Mesenteric fat pad (tissue), 1 donor: ENCODE results near the gene SLC2A11. TPM values are rescaled to one million over a fixed set of nuclear protein-coding genes. Genes with fewer than 3 reads are reported as not detected.
"Not testable (repeated sequence)": the region's sequence is repeated elsewhere in the genome, so short reads cannot be mapped to it uniquely, and the experiment has no call there.

ENCODE experiments used
- DNase-seq: peaks from one replicate; pipeline ENCODE4 v3.0.0-alpha.2; 2020; ENCODE audit warnings: low spot score
- total RNA-seq: library from RNA; stranded (reverse); fragmentation: NEBNext Ultra II Directional; extraction: Animal tissue kit (Norgen Biotek cat#: 25700); gene quantifications from one replicate; pipeline ENCODE4 v1.2.1, GENCODE V29; 2021
- donor health status: DM: yes; HTN: yes; CAD: no.

SLC2A11 gene
- total RNA-seq, 1 donor from 2014 or later: 8.4 TPM

DNA sequence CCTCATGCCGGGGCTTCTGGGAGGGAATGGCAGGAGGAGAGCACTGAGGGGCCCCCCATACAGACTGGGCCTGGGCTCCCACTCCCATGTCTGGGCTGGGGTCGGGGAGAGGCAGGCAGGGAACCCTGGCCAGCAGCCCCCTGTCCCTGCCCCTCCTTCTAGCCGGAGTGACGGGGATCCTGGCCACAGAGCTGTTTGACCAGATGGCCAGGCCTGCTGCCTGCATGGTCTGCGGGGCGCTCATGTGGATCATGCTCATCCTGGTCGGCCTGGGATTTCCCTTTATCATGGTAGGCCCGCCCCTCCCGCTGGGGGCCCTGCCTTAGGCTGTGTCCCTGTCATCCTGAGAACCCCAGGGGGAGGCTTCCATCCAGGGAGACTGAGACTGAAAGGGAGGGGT, 26.5 kb downstream of the SLC2A11 start:
- DNase-seq: no peak

DNA sequence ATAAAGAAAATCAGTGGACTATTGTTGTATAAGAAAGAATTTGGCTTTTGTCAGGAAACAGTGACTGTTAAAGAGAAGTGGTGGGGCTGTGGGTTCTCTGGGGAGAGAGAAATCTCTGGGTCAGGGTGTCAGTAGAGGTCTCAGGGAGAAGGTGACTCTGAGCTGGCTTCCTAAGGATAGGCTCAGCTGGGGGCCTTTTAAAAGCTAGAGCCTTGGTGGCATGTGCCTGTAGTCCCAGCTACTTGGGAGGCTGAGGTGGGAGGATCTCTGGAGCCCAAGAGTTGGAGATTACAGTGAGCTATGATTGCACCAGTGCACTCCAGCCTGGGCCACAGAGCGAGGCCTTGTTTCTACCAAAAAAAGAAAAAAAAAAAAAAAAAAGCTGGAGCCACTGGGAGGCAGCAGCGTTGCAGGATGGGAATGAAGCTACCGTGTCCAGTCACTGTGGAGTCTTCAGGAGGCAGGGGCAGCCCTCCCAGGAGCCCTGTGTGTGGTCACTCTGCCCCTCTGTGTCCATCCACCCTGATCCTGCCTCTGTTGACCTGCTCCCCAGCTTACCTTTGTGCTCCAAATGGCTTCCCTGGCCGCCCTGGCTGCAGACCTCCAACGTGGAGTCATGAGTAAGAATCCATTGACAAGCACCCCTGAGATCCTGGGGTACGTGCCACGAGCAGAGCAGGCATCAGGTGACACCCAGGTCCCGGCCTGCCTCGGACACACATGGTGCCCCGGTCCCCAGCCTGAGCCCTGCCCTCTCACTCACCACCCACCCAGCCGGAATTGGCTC, 31.1 kb downstream of the SLC2A11 start:
- no peak for DNase-seq

- DNase-seq: no peak
Observed at GRCh38 chr22:23889620-23890019, 31.9 kb downstream of the SLC2A11 start.

- no peak for DNase-seq
Observed at GRCh38 chr22:23891726-23892125, 34.1 kb downstream of the SLC2A11 start.

GRCh38 chr22:23892130-23892529, 34.5 kb downstream of the SLC2A11 start:
- no peak for DNase-seq

- DNase-seq: no peak
Observed at GRCh38 chr22:23892706-23893105, 35.0 kb downstream of the SLC2A11 start.

GRCh38 chr22:23893121-23893944, 35.7 kb downstream of the SLC2A11 start:
- DNase-seq: no peak

DNA sequence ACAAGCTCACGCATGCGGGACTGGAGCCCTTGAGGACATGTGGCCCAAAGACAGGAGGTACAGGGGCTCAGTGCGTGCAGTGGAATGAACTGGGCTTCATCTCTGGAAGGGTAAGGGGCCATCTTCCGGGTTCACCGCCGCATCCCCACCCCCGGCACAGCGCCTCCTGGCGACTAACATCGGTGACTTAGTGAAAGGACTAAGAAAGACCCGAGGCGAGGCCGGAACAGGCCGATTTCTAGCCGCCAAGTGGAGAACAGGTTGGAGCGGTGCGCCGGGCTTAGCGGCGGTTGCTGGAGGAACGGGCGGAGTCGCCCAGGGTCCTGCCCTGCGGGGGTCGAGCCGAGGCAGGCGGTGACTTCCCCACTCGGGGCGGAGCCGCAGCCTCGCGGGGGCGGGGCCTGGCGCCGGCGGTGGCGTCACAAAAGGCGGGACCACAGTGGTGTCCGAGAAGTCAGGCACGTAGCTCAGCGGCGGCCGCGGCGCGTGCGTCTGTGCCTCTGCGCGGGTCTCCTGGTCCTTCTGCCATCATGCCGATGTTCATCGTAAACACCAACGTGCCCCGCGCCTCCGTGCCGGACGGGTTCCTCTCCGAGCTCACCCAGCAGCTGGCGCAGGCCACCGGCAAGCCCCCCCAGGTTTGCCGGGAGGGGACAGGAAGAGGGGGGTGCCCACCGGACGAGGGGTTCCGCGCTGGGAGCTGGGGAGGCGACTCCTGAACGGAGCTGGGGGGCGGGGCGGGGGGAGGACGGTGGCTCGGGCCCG, 36.5 kb downstream of the SLC2A11 start, which contains the start of gene MIF:
Gene MIF, plus strand, starts transcription at position 439 of the 765 bp plus-strand sequence. Its CDS starts 92 bp downstream, at position 531.
- DNase-seq: peak; percentile 99

- no peak for DNase-seq
Observed at GRCh38 chr22:23894710-23895598, 37.3 kb downstream of the SLC2A11 start.

DNA sequence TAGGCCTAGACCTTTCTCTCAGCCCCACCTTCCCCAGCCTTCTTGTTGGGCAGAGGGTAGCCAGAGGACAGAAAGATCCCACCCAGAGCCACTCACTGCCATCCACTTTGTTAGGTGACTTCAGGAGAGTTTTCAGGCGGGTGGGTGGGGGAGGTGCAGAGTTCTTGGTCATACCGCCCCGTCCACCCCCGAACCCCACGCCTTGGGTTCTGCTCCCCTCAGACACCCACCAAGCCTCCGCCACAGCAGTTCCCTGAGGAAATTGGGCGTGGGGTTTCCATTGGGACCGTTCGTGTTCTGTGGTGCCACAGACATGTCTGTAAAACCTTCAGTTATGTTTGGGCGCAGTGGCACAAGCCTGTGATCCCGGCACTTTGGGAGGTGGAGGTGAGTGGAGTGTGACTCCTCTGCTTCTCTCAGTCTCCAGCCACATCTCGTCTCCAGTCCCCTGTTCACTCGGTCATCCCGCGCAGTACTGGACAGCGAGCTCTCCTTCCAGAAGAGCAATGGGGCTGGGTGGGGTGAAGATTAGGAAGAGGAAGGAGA, 38.0 kb downstream of the SLC2A11 start:
- DNase-seq: no peak

DNA sequence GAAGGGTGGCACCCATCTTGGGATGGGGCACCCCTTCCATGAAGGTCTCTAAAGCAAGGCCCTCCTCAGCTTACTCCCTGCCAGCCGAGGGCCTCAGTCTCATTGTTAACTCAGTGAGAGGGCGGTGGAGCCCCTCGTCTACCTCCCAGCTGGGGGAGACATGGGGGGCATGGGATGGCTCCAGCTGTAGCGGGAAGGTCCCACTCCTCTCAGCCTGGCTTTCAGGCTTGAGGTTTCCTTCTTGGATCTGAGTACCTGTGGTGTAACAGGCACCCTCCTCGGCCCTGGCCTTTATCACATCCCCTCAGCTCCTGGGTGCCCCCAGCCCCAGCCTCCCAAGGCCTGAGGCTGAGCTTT, 38.5 kb downstream of the SLC2A11 start:
- DNase-seq: no peak

DNA sequence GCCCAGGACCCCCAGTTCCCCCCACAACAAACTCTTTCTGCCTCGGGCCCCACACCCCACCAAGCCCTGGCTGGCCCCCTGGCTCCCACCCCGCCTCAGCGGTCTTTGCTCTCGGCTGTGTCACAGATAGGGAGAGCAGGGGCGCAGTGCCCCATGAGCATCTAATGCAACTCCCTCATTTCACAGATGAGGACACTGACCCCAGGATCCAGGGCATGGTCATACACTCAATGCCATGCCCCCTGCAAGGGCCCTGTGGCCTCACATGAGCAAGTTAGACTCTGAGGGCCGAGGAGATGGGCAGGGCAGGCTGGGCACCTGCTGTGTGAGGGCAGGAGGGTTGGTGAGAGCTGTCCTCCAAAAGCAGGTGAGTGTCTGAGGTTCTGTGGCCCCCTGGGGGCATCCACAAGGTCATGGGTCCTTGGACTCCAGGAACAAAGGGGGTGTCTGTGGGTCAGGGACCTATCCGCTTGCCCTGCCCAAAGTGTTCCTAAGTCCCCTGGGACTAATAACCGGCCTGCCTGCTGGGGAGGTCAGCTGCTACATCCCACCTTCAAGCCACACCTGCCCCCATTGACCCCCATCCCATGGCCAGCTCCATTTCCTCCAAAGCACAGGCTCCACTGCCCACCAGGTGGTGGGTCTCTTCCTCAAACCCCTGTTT, 39.0 kb downstream of the SLC2A11 start:
- DNase-seq: no peak

GRCh38 chr22:23897320-23897719, 39.6 kb downstream of the SLC2A11 start:
- no peak for DNase-seq

- DNase-seq: no peak
Observed at GRCh38 chr22:23898006-23898974, 40.6 kb downstream of the SLC2A11 start.

DNA sequence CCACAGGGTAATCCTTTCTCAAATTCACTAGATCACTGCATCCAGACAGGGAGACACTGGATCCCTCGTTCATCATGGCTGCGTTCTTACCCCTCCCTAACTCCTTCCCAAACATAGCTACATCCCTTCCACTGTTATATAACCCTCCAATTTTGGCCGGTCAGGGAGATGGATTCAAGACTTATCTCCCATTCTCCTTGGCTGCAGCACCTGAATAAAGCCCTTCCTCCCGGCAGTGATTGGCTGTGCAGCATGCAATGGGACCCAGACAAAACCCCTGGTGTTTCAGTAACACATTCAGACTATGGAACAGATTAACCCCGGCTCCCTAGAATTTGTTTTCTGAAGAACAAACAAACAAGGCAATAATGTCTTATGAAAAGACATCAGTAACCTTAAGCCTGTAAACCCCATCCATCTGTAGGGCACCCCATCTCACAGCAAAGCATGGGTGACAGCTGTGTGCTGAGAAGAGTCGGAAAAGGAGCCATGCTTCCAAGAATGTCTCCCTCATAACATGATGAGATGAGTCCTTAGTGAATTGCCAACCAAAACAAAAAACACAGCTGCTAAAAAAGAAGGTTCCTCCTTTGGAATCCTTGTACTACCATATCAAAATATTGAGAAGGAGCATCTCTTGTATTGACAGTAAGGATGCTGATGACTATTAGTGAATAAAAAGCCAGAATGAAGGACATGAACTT, 41.5 kb downstream of the SLC2A11 start:
- no peak for DNase-seq

- not testable (repeated sequence) for DNase-seq
Observed at GRCh38 chr22:23900227-23900626, 42.6 kb downstream of the SLC2A11 start.

DNA sequence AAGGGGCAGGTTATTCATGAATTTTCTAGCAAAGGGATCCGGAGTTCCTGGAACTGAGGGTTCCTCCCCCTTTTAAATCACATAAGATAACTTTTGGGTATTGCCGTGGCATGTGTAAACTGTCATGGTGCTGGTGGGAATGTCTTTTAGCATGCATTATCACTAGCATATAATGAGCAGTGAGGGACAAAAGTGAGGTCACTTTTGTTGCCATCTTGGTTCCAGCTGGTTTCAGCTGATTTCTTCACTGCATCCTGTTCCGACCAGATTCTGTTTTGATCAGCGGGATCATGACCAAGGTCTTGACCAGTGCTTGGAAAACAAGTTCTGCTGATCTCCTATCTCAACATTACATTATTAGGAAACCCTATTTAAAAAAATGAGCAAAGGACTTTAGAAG, 43.9 kb downstream of the SLC2A11 start:
- DNase-seq: no peak
